ENCODE measurements around the gene PDX1.

The PDX1 gene

GRCh38 chr13:27970382-27971235 lies 50.8 kb downstream of the PDX1 start:
- no peak for DNase-seq

DNA sequence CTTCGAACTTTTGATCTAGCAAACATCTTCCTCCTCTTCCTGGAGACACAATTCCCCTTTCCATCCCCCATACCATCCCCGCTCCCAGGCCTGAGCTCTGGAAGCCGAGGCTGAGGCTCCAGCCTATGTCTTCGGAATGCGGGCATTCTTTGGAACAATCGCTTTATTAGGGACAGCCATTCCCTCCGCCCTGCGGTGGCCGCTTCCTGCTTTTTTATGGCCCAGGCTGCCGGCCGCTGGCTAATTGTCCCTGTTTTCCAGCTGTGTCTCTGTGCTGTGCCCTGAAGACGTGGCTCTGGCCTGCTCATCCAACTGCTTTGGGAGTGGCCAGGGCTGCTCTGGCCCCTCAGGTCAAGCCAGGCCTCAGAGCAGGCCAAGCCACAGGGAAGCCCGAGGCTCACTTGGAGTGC lies 51.4 kb downstream of the PDX1 start:
- no peak for DNase-seq

GRCh38 chr13:27971776-27972477 lies 52.1 kb downstream of the PDX1 start:
- DNase-seq = no peak

- no peak for DNase-seq
Observed at GRCh38 chr13:27972478-27972820, 52.6 kb downstream of the PDX1 start.

DNA sequence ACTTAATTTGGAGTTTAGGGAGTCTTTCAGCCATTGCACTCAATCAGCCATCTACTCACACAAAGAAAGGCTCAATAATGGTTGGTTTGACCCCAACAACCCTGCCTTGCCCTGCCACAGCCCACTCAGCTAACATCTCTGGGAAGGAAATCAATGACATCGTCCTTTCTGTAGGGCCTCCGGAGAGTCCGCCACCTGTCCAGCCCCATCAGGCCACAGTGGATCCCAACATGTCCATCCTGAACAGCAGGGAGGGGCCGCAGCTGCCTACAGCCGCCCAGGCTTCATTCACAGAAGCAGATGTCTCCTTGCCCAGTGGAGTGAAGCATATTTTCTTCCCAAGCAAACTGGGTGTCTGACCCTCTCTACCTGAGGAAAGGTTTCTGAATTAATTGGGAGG lies 53.5 kb downstream of the PDX1 start:
- no peak for DNase-seq

DNA sequence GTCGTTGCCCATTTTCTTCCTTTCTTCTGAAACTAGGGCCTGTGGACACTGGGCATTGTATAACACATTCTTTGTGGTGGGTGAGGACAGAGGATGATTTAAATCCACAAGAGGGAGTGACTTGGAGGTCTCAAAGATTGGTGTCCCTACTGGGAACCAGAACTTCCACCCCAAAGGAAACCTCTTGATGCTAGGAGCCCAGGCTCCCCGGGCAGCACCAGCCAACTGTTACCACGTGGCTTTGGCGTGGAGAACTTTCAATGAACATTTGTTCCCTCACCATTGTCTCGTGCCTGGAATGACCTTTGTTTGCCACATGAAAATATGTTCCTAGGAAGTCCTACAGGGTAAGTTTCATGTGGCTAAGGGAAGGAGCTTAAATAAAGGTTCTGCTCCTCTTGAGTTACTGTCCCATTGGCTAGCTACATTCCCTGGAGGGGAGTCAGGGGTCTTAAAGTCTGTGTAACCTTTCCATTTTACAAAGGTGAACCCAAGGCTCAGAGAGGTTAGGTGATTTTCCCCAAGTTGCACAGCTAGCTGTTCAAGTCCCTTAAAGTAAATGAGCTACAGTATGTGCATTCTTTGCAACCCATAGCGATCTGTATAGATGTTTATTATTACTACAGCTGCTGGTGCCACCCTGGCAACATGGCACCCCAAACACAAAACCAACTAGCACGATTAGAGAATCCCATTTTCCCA lies 54.3 kb downstream of the PDX1 start:
- DNase-seq = no peak

Data from SHP77 (cell line).